NCI-H2029 treated with DMSO at 0.1 percent for 48 hours (cell line): ENCODE data around the gene RSPH1.

Experiments
- DNase-seq: peaks from one replicate; lab custom pipeline; 2025; lab: John Stamatoyannopoulos, UW

RSPH1 gene

DNA sequence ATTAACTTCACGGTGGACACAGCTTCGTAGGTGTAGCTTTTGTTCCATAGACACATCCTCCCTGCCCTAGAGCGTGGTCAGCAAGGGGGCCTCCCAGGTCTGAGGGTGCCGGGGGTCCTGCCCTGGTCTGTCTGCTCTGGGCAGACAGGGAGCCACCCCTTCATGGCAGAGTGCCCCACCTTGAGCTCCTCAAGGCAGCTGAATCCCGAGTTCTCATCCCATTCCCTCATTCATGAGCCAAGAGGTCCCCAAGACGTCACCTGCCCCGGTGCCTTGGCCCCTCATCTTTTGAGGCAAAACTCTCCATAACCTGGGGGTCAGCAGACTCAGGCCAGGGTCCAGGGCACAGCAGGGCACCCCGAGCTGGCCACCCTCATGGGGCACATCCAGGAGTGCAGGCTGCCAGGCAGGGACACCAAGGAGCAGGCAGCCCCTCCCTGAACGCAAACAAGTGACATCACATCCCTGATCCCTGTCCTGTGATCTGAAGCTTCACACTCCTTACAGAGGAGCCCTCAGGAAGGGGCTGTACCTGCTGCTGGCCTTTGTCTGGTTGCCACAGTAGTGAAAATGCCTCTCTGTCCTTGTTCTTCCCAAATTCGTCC is 69.0 kb downstream of the RSPH1 start:
- no peak for DNase-seq

DNA sequence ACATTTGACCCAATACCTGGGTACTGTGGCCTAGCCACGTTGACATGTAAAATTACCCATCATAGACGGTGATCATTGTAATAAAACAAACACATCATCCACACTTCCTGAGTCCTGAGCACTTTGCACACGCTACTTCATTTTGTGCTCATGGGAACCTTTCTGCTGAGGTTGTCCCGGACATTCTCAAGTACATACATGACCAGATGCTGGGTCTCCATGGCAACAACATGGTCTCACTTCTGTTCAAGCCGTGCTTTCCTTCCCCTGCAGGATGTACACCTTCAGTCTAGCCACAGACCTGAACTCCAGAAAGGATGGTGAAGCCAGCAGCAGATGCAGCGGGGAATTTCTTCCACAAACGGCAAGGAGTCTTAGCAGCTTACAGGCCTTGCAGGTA is 69.6 kb downstream of the RSPH1 start:
- DNase-seq = no peak

DNA sequence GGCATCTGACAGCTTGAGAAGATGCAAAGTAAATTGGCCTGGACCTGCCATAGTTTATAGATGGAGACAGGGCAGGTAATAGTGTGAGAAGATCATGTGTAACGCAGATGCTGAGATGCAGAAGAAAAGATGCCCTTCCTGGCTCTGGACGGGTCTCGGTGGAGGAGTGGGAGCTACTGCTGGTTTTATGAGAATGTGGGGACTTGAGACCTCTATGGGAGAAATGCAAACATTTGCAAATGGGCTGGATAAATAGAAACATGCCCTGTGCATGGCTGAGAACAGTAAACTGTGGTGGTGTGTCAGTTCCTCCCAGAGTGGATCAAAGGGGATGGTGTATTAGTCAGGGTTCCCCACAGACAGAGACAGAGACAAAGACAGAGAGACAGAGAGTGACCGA is 70.4 kb downstream of the RSPH1 start:
- no peak for DNase-seq

DNA sequence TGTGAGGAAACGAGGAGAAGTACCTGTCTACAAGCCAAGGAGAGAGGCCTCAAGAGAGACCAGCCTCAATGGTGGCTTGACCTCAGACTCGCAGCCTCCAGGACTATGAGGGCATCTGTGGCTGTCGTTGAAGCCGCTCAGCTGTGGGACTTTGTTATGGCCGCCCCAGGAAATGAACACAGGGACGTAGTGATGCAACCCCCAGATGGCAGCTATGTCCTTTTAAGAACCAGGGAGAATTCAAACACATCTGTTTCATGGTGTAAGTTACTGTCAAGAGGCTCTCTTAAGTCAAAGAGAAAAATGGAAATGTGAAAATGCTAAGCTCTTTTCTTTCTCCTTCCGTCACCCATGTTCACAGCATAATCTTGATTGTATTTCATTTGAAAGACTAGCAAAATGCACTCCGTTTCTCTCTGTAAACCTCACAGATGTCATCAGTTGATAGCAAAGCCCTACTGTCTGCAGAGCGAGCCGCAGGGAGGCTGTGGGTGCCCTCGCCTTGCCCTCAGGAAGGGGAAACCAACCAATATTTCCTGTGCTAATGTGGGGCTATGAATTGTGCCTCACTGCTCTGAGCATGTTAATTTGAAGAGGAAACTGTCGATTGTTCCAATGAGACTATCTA is 71.0 kb downstream of the RSPH1 start:
- DNase-seq = no peak

DNA sequence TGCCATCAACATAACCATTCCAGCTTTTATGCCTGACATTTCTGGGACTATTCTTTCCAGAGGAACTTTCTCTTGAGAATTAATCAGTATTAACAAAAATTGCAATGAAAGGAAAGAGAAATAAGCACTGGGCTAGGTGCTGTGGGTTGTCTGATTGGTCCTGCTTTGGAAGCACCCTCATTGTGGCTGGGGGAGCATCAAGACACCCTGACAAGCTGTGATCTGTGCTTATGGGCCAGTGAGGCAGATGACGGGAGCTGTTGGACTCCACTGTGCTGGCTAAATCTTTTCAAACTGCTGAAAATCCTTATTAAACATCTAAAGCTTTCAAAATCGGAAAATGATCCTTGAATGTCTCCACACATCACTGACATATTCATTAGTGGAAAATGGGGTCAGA is 72.3 kb downstream of the RSPH1 start:
- DNase-seq = no peak

DNA sequence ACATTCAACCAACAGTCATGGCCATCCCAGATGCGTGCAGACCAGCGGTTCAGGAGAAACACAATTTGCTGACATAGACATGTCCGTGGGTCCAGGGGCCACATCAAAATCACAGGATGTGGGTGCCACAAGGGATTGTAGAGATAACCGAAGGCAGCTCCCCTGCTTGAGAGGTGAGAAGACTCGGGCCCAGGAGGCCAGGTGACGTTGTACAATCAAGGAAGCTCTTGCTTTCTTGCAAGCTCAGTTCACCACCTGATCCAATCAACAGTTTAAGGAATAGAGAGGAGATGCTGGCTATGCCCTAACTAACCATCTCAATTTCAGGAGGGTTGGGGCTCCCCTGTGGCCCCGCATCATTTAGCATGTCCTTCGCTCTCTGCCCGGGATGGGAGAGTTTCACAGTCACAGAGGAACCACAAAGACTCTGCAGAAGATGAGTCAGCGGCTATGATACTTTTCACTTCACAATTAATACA is 72.8 kb downstream of the RSPH1 start:
- DNase-seq = no peak
